Pulmonary artery endothelial cell (primary cell): ENCODE data around the gene EIF2D. TPM values are rescaled to one million over a fixed set of nuclear protein-coding genes. Genes with fewer than 3 reads are reported as not detected.
A peak's percentile ranks its signal among the peaks of the same experiment; 100 is the strongest.
"Not testable (repeated sequence)": the region's sequence is repeated elsewhere in the genome, so short reads cannot be mapped to it uniquely, and the experiment has no call there.

Experiments
- DNase-seq: peaks from one replicate; pipeline ENCODE4 v3.0.0-alpha.2; 2011; ENCODE audit warnings: low read depth, low spot score
- total RNA-seq: library from RNA; depleted of rRNA; stranded (reverse); fragments of >200 nt; gene quantifications from 2 replicates; pipeline ENCODE4 v1.2.3, GENCODE V29; 2014

The EIF2D gene
- total RNA-seq, 1 donor from 2014 or later, result 51.2 TPM

DNA sequence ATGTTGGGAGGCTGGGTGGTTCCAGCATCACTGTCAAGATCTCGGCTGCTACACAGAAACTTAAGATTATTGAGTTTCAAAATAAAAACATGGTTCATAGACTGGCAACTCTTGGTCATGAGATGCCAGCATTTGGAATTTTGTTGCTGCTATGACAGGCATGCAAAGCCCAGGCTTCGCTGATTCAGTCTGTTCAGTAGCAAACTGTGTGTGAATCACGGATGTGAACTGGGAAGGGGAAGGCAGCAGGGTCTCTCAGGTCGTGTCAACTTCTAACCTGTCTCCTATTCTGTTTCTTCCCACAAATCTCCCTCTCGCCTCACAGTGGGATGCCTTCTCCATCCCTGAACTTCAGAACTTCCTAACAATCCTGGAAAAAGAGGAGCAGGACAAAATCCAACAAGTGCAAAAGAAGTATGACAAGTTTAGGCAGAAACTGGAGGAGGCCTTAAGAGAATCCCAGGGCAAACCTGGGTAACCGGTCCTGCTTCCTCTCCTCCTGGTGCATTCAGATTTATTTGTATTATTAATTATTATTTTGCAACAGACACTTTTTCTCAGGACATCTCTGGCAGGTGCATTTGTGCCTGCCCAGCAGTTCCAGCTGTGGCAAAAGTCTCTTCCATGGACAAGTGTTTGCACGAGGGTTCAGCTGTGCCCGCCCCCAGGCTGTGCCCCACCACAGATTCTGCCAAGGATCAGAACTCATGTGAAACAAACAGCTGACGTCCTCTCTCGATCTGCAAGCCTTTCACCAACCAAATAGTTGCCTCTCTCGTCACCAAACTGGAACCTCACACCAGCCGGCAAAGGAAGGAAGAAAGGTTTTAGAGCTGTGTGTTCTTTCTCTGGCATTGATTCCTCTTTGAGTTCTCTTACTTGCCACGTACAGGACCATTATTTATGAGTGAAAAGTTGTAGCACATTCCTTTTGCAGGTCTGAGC is 25.5 kb downstream of the EIF2D start:
- DNase-seq, result no peak

DNA sequence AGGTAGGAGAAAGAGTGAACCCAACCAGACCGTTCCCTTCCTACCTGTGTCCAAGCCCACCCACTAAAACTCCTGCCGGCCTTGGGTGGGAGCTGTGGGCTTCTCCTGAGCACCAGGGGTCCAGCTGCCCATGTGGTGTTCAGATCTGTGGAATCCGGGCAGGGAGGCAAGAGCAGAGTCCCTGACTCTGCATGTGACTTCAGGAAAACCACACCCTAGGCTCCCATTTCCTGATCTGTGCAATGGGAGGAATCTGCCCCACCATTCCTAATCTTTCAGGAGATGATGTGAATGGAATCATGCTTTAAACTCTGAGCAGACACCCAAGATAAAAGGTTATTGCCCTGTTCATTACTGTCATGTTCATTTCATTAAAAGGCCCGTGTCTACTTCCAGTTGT is 27.6 kb downstream of the EIF2D start:
- DNase-seq, result no peak

DNA sequence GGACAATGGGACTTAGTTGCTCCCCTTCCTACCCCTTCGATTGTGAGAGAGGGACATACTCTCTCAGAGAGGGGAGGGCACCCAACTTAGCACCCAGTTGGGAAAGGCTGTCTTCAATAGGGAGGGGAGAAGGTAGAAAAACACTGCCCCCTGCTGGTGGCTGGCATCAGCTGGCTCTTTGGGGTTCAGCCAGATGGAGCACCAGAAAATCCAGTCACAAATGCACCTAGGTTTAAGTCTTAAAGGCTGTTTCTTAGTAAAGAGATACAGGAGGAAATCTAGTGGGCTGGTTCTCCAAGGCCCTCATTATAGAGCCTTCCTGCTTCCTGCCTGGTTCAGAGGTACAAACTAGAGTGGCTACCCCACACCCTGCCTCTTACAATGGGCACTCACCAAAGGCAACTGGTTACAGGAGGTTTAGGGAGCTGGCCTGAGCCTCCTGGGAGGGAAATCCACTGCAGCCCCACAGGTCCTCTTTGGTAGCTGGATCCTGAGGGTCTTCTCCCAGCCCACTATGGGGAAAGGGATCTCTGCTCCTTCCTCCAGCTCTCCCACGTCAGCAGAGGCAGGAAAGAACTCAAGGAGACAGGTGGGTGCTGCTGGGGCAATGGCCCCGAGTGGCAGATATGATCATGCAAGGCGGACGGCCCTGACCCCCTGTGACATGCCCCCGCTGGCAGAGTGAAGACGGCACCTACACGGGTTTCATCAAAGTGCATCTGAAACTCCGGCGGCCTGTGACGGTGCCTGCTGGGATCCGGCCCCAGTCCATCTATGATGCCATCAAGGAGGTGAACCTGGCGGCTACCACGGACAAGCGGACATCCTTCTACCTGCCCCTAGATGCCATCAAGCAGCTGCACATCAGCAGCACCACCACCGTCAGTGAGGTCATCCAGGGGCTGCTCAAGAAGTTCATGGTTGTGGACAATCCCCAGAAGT is 28.3 kb downstream of the EIF2D start:
- DNase-seq, result no peak

DNA sequence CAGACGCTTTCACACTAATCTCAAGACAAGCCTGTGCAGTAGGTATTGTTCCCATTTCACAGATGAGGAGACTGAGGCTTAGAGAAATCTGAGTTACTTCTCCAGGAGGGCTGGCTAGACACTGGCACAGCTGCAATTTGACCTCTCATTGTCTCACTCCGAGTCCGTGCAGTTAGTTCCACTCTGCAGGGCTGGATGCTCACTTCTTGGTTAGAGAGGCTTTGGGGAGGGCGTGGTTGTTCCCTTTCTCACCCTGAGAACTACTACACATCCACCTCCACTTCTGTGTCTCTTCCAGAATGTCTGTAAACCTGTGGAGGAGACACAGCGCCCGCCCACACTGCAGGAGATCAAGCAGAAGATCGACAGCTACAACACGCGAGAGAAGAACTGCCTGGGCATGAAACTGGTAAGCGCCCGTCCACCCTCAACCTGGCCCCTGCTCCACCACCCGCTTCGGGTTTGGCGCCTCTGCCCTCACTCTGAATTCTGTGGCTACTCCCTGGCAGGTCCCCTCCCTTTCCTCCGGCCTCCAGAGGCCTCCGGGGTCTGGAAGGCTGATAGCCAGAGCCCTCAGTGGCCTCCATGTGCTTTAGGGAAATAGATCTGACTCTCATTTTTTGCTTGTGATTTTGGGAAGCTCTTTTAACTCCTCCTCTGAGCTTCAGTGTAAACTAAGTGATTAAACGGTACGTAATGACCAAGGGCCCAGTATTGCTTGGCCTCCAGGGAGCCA is 29.1 kb downstream of the EIF2D start:
- no peak for DNase-seq

DNA sequence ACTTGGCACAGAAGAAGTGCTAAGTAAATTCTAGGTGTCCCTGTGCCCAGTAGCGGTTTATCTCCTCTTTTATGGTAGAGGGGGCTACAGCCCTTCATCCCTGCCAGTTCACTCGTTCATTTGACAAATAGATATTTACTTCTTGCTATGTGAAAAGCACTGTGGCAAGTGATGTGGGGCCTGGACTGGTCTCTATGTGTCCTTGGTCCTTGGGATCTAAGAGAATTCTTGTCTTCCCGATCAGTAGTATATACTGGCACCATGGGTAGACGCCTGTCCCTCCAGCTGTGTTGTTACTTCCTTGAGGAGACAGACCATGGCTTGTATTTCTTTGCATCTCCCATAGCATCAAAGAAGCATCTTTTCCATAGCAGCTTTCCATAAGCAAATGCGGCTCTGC is 29.7 kb downstream of the EIF2D start:
- no peak for DNase-seq

DNA sequence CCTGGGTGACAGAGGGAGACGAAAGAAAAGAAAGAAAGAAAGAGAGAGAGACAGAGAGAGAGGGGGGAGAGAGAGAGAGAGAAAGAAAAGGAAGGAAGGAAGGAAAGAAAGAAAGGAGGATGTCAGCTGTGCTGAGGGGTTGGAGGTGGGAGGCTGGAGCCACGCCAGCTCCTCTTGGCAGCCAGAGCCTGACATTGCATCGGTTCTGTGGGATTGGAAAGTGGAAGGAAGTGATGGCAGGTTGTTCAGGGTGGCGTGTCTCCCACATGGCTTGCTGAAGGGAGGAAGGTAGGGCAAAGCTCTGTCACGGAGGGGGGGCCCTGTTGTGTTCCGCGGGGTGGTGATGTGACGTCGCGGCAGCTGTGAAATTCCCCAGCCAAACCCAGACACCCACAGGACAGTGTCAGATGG is 30.7 kb downstream of the EIF2D start:
- no peak for DNase-seq

DNA sequence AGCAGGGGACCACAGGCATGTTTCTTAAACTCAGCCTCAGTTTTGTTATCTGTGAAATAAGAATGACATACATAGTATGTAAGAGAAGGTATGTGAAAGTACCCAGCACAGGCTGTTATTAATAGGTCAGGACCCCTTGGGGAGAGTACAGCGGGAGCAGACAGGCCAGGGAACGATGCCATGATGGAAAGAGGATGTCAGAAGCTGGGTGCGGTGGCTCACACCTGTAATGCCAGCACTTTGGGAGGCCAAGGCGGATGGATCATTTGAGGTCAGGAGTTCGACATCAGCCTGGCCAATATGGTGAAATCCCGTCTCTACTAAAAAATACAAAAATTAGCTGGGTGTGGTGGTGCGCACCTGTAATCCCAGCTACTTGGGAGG is 31.2 kb downstream of the EIF2D start:
- not testable (repeated sequence) for DNase-seq

DNA sequence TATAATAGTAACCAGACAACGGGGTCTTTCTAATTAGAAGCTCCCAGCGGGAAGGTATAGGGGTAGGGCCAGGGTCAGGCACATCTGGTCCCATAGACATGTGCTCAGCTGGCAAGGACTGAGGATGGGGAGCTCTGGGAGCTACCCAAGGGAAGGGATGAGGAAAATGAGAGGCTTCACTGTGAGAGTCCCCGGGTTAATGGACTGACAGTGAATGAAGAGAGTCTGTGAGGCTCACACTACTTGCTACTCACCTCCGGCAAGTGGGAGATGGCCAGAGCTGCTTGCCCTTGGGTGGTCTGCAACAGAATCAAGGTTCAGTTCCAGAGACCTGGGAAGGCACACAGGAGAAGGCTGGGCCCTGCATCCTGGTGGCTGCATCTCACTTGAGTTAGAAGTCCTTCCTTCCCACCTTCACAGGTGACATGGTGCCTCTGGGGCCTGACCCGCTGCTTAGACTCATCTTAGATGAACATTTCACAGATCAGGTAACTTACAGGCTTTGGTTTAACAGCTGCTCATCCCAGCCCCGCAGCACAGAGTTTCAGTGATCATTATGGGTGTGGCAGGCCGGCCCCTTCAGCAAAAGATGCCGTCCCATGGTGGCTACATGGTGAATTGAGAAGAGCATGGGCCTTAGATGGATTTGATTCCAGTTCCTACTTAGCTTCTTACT is 31.7 kb downstream of the EIF2D start:
- DNase-seq, result no peak

DNA sequence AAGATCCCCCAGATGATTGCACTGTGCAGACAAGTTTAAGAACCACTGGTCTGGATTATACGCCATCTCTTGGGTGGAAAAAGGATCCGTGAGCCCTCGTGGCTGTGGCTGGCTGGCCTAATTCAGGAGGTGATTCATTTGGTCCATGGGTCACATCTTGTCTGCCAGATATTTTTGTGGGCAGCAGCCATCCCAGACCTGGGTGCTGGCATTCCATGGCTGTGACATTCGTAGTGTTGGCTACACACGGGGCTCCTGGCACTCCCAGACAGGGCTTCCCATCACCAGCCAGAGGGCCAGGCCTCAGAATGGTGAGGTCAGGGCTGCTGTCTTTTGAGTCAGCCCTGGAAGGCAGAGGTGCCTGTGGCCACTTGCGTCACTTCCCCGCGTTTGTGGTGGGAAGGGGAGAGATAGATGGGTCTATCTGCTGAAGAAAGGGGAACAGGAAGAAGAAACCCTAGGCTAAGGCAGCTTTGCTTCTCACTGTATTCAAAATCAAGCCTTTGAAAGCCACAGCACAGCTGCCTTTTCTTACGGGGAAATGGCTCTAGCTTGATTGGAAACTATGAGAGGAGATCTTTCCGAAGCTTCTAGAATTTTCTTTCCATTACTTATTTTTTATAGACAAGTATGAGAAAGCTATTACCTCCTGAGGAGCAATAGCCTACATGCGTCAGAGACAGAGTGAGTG is 32.4 kb downstream of the EIF2D start:
- DNase-seq, result no peak

DNA sequence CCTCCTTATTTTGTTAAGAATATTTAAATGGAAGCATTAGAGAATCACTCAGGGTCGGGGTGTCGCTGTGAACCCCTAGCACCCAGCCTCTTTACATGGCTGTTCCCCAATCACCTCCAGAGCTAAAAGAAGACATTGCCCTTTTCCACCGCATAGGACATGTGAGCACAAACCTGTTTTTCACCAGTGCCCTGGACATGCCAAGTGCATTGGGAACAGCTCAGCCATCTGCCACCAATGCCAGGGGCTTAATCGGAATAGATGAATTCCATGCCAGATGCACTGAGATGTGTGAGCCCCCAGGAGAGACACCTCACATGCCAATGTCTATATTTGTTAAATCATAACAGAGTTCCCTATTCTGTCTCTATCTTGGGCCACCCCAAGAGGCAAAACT is 33.3 kb downstream of the EIF2D start:
- no peak for DNase-seq

DNA sequence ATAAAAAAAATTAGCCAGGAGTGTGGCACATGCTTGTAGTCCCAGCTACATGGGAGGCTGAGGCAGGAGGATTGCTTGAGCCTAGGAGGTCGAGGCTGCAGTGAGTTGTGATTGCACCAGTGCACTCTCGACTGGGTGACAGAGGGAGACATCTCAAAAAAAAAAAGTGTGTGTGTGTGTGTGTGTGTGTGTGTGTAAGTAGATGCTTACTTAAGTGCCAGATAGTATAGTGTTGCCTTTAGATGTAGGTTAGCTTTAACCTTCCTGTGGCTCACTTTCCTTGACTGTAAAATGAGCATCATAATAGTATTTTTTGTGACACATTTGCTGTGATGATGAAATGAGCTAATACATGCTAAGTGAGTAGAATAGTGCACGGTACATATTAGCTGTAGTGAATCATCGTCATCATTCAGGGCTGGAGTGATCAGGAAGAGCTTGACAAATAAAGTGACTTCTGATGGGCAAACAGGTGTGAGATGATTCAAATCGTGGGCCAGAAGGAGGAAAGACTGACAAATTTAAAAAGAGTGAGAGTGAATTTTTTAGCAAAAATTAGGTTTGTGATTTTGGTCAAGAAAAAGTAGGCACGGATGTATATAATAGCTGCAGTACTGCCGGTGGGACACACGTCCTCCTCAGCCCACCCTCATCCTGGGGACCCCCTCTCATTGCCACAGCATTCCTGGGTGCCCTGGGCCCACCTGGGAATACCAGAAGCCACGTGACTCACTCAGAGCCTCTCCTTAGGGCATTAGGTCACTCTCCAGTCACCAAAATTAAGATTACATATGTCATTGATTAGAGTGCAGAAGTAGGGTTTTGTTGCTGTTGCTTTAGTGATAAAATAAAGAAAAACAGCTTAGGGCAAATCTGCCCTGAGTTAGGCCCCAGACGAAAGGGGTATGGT is 33.9 kb downstream of the EIF2D start:
- DNase-seq, result no peak

DNA sequence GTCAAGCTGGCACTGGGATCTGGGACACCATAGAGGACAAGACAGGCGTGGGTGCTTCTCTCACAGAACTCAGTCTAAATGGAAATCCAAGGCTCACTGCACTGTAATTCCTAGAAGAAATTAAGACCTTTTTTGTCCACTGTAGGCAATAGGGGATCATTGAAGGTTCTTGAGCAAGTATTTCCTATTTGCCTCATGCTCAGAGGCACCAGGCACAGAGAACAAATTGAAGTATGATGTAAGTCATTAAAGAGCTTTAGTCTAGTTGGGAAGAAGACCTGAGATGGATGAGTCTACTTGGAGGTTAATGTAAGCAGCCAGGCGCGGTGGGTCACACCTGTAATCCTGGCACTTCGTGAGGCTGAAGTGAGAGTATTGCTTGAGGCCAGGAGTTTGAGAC is 34.6 kb downstream of the EIF2D start:
- no peak for DNase-seq

DNA sequence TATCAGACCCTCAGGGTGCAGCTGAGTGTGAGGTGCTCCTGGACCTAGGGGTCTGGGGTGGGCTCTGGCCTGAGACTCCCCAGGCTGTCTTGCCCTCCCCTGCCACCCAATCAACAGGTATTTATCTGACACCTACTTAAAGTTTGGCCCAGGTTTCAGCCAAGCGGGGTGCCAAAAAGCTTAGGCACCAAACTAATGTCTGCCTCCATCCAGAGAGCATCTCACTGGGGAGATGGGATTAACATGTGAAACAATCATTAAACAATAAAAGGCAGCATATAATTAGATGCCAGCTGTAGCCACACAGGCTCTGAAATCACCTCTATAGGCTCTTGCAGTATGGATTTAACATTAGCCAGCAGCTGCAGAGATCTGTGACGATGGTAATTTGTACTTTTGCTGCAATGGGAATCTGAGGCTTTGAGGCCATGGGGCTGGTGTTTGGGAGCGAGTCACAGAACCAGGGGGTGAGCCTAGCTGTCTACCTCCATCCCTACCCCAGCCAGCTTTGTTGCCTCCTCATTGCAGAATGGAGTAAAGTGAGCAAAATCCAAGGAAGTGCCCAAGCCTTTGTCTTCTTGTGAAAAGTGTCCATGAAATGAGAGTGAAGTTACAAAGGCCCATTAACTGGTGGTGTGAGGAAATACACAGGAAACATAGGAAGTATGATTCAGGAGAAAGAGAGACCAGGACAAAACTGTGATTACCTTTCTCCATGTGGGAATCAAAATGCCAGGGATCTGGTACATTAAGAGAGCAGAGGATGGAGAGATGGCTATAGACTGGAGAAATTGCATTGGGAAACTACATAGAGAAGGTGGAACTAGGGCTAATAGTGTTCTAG is 36.1 kb downstream of the EIF2D start:
- peak; percentile 22 for DNase-seq

DNA sequence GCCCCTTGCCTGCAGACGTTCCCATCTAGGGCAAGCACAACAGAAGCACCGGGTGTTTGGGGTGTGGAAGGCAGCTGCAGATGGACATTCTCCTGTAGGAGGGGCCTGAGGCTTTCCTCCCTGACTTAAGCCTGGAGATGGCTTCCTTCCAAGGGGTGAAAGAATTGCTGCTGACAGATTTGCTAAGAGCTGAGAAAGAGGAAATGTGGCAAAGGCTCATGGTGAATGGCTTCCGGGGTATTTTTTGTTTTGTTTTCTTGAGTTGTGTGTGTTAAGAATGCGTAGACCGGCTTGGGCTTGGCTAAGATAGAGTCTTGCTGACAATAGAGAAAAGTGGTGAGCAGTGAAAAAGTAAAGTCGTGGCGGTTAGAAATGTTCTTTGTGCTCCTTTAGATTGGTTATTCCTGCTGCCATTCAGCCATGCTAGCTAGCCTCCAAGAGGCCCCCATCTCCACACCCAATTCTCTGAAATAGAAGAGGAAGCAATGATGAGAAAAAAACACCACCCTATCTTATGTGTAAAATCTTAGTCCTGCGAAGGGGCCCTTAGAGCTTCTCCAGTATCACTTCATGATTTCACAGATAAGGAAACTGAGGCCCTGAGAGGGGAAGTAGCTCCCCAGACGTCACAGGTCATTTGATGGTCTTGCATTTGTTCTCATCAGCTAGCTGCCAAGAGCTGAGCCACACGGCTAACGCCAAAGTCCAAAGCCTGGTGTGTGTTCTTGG is 36.9 kb downstream of the EIF2D start:
- DNase-seq, result peak; percentile 88

DNA sequence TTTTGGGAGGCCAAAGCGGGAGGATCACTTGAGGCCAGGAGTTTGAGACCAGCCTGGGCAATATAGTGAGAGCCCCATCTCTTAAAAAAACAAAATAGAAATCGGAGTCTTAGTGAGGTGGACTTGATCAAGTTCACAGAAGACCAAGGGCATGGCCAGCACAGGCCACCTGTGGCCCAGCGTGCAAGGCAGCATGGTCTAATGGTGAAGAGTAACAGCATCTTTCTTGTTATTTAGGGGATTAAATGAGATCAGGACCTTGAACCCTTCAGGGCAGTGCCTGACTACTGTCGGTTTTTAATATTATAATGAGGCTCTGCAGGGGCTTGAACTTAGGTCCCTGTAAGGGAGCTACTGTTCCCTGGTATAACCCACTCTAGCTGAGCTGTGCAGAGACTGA is 38.5 kb downstream of the EIF2D start:
- no peak for DNase-seq

DNA sequence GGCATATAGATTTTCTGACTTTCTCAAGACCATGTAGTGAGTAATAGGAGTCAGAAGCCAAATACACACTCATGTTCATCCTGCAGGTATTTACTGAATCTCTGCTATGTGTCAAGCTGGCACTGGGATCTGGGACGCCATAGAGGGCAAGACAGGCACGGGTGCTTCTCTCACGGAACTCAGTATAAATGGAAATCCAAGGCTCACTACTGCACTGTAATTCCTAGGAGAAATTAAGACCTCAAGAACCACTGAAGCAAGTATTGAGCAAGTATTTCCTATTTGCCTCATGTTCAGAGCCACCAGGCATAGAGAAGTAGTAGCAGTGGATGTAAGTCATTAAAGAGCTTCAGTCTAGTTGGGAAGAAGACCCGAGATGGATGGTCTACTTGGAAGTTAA is 38.9 kb downstream of the EIF2D start:
- DNase-seq, result no peak

DNA sequence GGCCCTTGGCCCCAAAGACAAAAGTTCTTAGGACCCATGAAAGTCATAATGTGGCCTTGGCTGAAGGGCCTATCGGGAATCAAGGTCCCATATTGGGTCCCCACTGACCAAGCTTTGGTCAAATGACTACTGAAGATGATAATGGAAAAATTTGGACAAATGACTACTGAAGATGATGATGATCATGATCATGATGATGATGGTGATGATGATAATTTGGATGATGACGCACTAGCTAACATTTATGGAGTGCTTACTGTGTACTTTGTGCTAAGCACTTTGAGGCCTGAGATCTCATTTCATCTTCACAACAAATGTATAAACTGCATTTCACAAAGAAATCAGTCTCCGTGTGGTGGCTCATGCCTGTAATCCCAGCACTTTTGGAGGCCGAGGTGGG is 39.4 kb downstream of the EIF2D start:
- no peak for DNase-seq

DNA sequence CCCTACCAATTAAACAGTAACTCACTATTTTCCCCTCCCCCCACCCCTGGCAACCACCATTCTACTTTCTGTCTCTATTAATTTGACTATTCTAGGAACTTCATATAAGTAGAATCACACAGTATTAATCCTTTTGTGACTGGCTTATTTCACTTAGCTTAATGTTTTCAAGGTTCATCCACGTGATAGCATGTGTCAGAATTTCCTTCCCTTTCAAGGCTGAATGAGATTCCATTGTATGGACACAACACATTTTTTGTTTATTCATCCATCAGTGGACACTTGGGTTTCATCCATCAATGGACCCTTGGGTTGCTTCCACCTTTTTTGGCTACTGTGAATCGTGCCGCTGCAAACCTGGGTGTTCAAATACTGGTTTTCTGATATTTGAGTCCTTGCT is 41.7 kb downstream of the EIF2D start:
- DNase-seq, result peak; percentile 39
